GM18520 (cell line): ENCODE results near the gene FASTK.
"Not testable (repeated sequence)": the region's sequence is repeated elsewhere in the genome, so short reads cannot be mapped to it uniquely, and the experiment has no call there.

ENCODE experiments used
- ATAC-seq: cut with Tn5 transposase; IDR thresholded peaks from one replicate; pipeline ENCODE4 v1.9.1; 2021; ENCODE audit not compliant: unreplicated experiment

The FASTK gene

GRCh38 chr7:151053096-151053495 is 27.5 kb downstream of the FASTK start:
- ATAC-seq, result no peak

DNA sequence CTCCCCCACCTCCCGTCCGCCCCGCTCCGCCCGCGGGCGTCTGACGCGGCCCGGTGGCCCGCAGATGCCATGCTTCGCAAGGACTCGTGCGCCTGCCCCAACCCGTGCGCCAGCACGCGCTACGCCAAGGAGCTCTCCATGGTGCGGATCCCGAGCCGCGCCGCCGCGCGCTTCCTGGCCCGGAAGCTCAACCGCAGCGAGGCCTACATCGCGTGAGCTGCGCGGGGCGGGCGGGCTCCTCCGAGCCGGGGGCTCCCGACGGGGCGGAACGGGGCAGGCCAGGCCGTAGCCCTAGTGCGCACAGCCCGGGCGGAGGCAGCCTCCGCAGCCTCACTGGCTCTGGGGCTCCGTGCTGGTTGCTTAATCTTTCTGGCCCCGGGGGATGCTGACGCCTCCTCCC is 29.5 kb downstream of the FASTK start:
- no peak for ATAC-seq

GRCh38 chr7:151048911-151049463 is 31.6 kb downstream of the FASTK start:
- ATAC-seq, result no peak

DNA sequence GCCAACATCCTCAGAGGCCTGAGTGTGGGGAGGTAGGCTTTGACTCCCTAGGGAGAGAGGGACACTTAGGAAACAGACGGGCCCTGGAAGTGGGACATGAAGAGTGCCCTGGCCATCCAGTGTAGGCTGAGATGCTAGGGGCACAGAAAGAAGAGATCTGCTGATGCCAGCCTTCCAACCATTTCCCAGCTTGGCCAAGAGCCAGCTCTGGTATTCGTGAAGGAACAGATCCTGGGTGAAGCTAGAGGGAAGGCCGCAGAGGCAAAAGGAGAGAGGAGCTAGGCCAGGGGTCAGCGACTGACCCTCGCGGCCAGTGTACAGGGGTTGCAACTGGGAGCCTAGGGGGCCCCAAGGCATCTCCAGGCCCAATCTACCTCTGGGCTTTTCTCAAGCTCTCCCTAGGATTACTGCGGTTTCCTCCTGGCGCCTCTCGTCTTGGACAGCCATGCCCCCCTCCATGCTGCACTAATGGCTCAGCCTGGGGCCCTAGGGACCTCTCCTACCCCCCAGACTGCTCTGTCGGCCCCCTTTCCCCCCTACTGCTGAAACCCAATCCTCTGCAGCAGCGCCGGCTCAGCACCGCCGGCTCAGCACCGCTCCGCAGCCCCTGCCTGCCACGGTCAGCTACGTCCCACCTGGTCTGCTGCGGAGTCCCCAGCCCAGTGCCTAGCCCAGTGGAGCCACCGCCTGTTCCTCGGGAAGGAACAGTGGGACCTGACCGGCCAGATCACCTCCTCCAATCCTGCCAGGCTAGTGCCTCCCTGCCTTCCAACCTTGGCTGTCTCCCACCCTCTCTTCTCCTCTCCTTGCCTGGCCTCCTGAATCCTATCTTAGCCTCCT is 32.4 kb downstream of the FASTK start, which contains the start of gene ASIC3:
Gene ASIC3, plus strand, starts transcription at position 556 of the 840 bp plus-strand sequence. CDS start 355 bp downstream, outside the sequence.
- ATAC-seq, result no peak

- no peak for ATAC-seq
Measured at GRCh38 chr7:151046603-151047573, 33.7 kb downstream of the FASTK start.

DNA sequence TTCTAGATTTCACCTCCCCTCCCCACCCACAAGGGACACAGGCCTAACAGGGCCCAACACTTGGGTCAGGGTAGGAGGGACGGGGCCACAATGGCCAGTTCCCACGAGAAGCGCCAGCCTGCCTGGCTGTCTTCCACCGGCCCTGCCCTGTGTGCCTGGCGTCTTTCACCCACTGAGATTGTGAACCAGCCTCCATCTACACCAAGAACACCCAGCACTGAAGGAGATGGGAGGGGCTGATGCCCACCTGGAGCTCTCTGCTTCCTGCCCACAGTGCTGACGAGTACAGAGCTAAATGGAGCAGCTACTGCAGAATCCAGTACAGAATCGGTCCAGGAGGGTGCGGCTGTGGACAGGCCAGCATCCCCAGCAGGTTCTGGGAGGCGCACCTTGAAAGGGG is 34.6 kb downstream of the FASTK start:
- ATAC-seq, result no peak

- ATAC-seq, result no peak
Measured at GRCh38 chr7:151045262-151045661, 35.3 kb downstream of the FASTK start.

GRCh38 chr7:151043959-151044358 is 36.6 kb downstream of the FASTK start:
- ATAC-seq, result no peak

GRCh38 chr7:151043449-151043848 is 37.2 kb downstream of the FASTK start:
- ATAC-seq, result not testable (repeated sequence)

DNA sequence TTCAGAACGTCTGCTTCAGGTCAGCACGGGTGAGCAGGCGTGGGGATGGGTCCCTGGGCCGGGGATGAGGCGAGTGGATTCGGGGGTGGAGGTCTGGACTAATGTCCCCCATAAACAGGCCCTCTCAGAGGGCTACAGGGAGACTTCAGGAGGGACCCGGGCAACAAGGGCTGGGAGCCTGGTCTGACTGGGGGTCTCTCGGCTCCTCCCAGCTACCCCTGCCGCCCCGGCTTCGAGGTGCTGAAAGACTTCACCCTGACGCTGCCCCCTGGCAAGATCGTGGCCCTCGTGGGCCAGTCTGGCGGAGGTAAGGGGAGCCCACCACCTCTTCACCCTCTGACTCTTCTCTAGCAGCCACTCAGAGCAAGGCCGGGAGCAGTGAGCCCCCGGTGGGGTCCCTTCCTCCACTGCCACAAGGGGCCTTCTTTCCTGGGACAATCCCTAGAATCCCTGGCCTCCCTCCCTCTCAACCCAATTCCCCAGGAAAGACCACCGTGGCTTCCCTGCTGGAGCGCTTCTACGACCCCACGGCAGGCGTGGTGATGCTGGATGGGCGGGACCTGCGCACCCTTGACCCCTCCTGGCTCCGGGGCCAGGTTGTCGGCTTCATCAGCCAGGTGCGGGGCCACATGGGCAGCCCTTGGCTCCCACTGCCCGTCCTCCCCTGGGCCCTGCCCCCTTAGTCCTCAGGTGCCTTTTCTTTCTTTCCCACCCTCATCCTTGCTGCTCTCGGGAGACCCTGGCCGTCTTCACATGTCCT is 39.8 kb downstream of the FASTK start:
- ATAC-seq, result no peak

DNA sequence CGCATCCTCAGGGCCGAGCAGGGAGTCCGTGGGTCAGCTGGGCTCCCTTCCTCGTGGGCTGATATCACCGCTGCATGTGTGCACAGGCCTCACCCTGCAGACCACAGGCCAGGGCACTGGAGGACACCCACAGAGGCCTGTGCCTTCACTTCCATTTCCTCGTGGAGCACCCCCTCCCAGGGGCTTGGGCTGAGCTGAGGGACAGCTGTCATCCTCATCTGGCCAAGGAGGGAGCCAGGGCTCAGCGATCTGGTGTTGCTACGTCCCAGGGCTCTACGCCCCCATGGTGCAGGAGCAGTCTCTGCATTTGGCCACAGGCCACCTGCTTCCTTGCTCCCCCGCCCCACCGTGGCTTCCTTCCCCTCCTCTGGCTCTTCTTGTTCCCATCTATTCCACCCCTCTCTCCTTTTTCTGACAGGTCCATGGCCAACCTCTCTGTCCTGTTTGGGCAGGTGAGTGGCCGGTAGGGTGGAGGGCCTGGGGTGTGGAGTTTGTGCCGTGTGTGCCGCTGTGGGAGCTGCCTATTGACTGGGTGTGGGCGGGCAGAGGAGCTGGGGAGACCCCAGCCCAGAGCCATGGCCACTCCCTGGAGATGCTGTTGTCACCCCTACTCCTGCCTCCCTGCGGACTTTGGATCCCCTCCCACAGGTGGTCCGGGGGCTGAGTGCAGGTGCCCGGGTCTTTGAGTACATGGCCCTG is 40.6 kb downstream of the FASTK start:
- no peak for ATAC-seq

GRCh38 chr7:151038951-151039849 is 41.4 kb downstream of the FASTK start:
- no peak for ATAC-seq

- ATAC-seq, result no peak
Measured at GRCh38 chr7:151035902-151036301, 44.7 kb downstream of the FASTK start.

GRCh38 chr7:151035026-151035717 is 45.4 kb downstream of the FASTK start:
- ATAC-seq, result no peak

DNA sequence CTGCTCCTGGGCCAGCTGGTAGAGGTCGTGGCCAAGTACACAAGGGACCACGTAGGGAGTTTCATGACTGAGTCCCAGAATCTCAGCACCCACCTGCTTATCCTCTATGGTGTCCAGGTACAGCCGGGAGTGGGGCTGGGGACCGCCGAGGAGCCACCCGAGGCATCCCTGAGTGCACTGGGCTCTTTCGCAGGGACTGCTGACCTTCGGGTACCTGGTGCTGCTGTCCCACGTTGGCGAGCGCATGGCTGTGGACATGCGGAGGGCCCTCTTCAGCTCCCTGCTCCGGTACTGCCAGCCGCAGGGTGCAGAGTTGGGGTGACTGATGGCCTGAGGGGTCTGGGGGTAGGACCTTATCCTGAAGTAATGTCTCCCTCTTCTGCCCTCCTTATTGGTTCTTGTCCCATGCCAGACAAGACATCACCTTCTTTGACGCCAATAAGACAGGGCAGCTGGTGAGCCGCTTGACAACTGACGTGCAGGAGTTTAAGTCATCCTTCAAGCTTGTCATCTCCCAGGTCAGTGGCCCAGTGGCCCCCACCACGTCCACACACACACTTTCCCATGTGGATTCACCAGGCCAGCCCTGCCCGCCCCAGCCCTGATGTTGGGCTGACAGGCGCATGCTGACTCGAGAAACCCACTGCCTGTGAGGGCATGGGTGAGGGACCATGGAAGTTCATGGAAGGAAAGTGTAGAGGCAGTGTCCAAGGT is 46.1 kb downstream of the FASTK start:
- no peak for ATAC-seq

- ATAC-seq, result no peak
Measured at GRCh38 chr7:151033864-151034249, 46.8 kb downstream of the FASTK start.

GRCh38 chr7:151032936-151033863 is 47.4 kb downstream of the FASTK start:
- ATAC-seq, result no peak
